B cell (primary cell): ENCODE measurements around the gene ARHGAP25.

Experiments
- EZH2 ChIP-seq: IDR thresholded peaks from 2 replicates; pipeline ENCODE4 v1.6.1; 2012; ENCODE audit warnings: borderline replicate concordance, low read depth, mild to moderate bottlenecking, moderate library complexity, low read length; ENCODE audit not compliant: insufficient read depth, poor library complexity, severe bottlenecking
- TF ChIP-seq, protein P1 (sequence below): fragments of 200-600 bp; IDR thresholded peaks from one replicate; pipeline ENCODE4 v1.8.0; 2022; ENCODE audit warnings: antibody characterized with exemption, mild to moderate bottlenecking

DNA sequence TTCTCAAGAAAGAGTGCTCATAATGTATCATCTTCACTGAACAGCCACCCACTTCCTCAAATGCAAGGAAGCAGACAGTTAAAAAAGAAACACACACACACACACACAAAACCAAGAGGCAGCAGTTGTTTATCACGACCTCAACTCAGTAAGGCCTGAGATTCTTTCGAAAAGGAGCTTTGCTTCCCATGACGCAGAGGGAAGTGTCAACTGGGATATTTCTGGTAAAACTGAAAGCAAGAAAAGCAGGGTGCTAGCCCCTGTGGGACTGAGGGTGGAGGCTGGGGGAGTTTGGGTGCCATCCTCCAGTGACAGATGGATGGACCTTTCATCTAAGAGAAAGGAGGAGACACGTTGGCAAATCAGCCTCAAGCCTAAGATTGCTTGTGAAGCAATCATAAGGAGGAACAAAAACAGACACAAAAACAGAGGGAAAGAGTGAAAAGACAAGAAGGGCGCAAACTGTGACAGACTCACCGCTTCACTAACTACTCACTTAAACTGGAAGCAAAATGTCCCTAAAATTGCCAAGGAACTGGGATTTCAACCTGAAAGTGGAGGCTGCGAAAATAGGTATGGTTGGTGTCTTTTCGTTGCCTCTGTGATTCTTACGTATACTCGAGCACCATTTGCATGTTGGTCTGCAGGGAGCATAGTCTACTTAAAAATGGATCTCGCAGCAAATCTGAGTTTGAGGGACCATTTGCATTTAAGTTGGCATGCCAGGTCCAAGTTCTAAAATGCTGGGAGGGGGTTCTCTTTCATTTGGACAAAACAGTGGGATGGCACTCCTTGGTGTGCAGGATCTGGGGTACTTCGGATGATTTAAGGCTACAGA, at the start of gene ARHGAP25:
- TF ChIP-seq, protein P1, sequence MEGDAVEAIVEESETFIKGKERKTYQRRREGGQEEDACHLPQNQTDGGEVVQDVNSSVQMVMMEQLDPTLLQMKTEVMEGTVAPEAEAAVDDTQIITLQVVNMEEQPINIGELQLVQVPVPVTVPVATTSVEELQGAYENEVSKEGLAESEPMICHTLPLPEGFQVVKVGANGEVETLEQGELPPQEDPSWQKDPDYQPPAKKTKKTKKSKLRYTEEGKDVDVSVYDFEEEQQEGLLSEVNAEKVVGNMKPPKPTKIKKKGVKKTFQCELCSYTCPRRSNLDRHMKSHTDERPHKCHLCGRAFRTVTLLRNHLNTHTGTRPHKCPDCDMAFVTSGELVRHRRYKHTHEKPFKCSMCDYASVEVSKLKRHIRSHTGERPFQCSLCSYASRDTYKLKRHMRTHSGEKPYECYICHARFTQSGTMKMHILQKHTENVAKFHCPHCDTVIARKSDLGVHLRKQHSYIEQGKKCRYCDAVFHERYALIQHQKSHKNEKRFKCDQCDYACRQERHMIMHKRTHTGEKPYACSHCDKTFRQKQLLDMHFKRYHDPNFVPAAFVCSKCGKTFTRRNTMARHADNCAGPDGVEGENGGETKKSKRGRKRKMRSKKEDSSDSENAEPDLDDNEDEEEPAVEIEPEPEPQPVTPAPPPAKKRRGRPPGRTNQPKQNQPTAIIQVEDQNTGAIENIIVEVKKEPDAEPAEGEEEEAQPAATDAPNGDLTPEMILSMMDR, result no peak
- no peak for TF ChIP-seq EZH2
